Breast epithelium (tissue), 3 donors: ENCODE data around the gene COL5A1.

Experiments used
- CTCF ChIP-seq, 3 donors: fragments of 450-650 bp; IDR thresholded peaks; one replicate each; pipeline ENCODE4 v1.5.1; 2016 to 2017; ENCODE audit warnings: antibody characterized with exemption in 3 of 3, mild to moderate bottlenecking in 3 of 3, moderate library complexity in 3 of 3
- POLR2A ChIP-seq: fragments of 450-650 bp; IDR thresholded peaks from one replicate; pipeline ENCODE4 v1.6.1; 2016; ENCODE audit warnings: antibody characterized with exemption, mild to moderate bottlenecking, moderate library complexity

- TF ChIP-seq POLR2A (no peak), CTCF (IDR thresholded peaks at IDR 0.05) (no peak)
Measured at GRCh38 chr9:134796882-134797281, 155.3 kb downstream of the COL5A1 start.
